ENCODE measurements around the gene DICER1. TPM values are rescaled to one million over a fixed set of nuclear protein-coding genes. Genes with fewer than 3 reads are reported as not detected.

Gene DICER1
- total RNA-seq, 4 donors from 2014 or later = 64.3 to 125 (median 78.0) TPM

DNA sequence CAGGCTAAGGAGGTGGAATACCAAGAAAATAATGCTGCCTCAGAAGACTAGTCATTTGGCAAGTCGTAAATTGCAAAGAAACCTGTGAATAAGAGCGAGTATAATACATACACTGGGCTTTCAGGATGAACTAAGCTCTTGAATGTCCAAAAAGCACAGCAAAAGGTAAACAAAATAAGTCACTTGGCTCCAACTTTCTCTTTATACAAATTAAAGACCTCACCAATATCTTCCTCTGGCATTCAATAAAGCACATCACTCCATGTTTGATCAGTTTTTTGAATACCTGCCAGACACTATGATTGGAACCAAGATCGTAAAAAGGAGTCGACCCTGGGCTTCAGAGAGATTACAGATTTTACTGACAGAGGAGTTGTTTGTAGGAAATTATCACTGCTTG lies 3.5 kb downstream of the DICER1 start:
- H3K27ac ChIP-seq = no peak overlapping the region
- H3K36me3 ChIP-seq = no peaks in the 10 kb centered on the region
- H3K27me3 ChIP-seq = no peaks in the 10 kb centered on the region
- DNase-seq = no peak
- no peak overlapping the region for H3K4me3 ChIP-seq
- H3K9me3 ChIP-seq = no peaks in the 10 kb centered on the region
- H3K4me1 ChIP-seq = peaks cover 0 to 33% (median 13%) of the 10 kb centered on the region in 4 donors
- TF ChIP-seq, protein P1, sequence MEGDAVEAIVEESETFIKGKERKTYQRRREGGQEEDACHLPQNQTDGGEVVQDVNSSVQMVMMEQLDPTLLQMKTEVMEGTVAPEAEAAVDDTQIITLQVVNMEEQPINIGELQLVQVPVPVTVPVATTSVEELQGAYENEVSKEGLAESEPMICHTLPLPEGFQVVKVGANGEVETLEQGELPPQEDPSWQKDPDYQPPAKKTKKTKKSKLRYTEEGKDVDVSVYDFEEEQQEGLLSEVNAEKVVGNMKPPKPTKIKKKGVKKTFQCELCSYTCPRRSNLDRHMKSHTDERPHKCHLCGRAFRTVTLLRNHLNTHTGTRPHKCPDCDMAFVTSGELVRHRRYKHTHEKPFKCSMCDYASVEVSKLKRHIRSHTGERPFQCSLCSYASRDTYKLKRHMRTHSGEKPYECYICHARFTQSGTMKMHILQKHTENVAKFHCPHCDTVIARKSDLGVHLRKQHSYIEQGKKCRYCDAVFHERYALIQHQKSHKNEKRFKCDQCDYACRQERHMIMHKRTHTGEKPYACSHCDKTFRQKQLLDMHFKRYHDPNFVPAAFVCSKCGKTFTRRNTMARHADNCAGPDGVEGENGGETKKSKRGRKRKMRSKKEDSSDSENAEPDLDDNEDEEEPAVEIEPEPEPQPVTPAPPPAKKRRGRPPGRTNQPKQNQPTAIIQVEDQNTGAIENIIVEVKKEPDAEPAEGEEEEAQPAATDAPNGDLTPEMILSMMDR (IDR thresholded peaks at IDR 0.05) = no peak
- no peak for TF ChIP-seq POLR2A (IDR thresholded peaks at IDR 0.05)

GRCh38 chr14:95151561-95151960 lies 5.8 kb downstream of the DICER1 start:
- H3K27me3 ChIP-seq = no peaks in the 10 kb centered on the region
- H3K27ac ChIP-seq = no peak overlapping the region
- H3K4me3 ChIP-seq = no peak overlapping the region
- peaks cover 0 to 32% (median 12%) of the 10 kb centered on the region in 4 donors for H3K4me1 ChIP-seq
- no peak for TF ChIP-seq POLR2A (IDR thresholded peaks at IDR 0.05)
- TF ChIP-seq, protein P1 (IDR thresholded peaks at IDR 0.05) = no peak
- H3K9me3 ChIP-seq = no peaks in the 10 kb centered on the region
- no peak for DNase-seq
- H3K36me3 ChIP-seq = no peaks in the 10 kb centered on the region

DNA sequence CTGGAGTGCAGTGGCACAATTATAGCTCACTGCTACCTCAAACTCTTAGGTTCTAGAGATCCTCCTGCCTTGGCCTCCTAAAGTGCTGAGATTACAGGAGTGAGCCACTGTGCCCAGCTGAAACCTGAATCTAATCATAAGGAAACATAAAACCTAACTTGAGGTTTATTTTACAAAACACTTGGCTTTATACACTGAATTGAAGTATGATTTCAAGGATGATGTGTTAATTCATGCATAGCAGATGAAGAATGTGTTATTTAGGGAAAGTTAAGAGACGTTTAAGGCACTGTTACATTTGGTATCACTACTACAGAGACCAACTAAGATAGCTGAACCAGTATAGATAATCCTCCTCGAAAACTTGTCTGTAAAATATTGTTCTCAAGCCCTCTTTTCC lies 6.4 kb downstream of the DICER1 start:
- TF ChIP-seq, protein P1 (IDR thresholded peaks at IDR 0.05) = no peak
- TF ChIP-seq POLR2A (IDR thresholded peaks at IDR 0.05) = no peak
- Histone ChIP-seq H3K36me3 (no peaks in the 10 kb centered on the region), H3K27ac (no peak overlapping the region), H3K9me3 (no peaks in the 10 kb centered on the region), H3K27me3 (no peaks in the 10 kb centered on the region), H3K4me3 (no peak overlapping the region), H3K4me1 (peaks cover 0 to 32% (median 11%) of the 10 kb centered on the region in 4 donors)
- no peak for DNase-seq

DNA sequence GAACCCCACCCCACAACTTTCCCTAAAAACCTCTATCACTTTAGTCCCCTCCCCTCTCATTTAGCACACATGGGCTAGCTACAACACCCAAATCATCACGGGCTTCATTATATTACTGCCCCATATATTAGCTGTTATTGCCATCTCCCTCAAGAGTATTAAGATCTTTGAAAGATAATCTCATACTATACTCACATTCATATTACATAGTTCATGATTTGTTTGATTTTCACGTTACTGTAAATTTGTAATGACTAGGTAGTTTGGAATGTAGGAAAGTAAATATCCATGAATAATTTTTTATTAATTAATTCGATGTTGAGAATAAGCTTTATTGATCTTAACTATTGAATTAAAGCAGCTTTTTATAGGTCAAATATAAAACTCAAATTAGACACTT lies 7.9 kb downstream of the DICER1 start:
- DNase-seq = no peak
- Histone ChIP-seq H3K4me1 (peaks cover 0 to 19% (median 9%) of the 10 kb centered on the region in 4 donors), H3K36me3 (no peaks in the 10 kb centered on the region), H3K9me3 (no peaks in the 10 kb centered on the region), H3K27ac (no peak overlapping the region), H3K4me3 (no peak overlapping the region), H3K27me3 (no peaks in the 10 kb centered on the region)
- TF ChIP-seq, protein P1 (IDR thresholded peaks at IDR 0.05) = no peak
- no peak for TF ChIP-seq POLR2A (IDR thresholded peaks at IDR 0.05)

- no peaks in the 10 kb centered on the region for H3K36me3 ChIP-seq
- no peak for TF ChIP-seq POLR2A (IDR thresholded peaks at IDR 0.05)
- TF ChIP-seq, protein P1 (IDR thresholded peaks at IDR 0.05) = no peak
- no peaks in the 10 kb centered on the region for H3K27me3 ChIP-seq
- no peak overlapping the region for H3K4me3 ChIP-seq
- H3K9me3 ChIP-seq = no peaks in the 10 kb centered on the region
- no peak overlapping the region for H3K27ac ChIP-seq
- H3K4me1 ChIP-seq = peaks cover 0 to 13% (median 5%) of the 10 kb centered on the region in 4 donors
- no peak for DNase-seq
These were observed 9.7 kb downstream of the DICER1 start for GRCh38 chr14:95147597-95147996.

Measured in Peyer's patch (tissue), 4 donors.